SK-N-MC (cell line): ENCODE measurements around the gene TBC1D3B.

Experiments
- EZH2 ChIP-seq: fragments of 200-600 bp; sonication (generic); IDR thresholded peaks from one replicate; pipeline ENCODE4 v1.6.1; 2017; ENCODE audit warnings: antibody characterized with exemption
- FOXP2 ChIP-seq: optimal IDR thresholded peaks from 2 replicates; pipeline ENCODE3; 2011; ENCODE audit warnings: mild to moderate bottlenecking, moderate library complexity; ENCODE audit not compliant: insufficient read depth; ENCODE audit errors: extremely low read length, control extremely low read depth
- POLR2AphosphoS5 ChIP-seq: IDR thresholded peaks from 2 replicates; pipeline ENCODE4 v1.6.1; 2012; ENCODE audit warnings: mild to moderate bottlenecking, low read depth, low read length, borderline replicate concordance

DNA sequence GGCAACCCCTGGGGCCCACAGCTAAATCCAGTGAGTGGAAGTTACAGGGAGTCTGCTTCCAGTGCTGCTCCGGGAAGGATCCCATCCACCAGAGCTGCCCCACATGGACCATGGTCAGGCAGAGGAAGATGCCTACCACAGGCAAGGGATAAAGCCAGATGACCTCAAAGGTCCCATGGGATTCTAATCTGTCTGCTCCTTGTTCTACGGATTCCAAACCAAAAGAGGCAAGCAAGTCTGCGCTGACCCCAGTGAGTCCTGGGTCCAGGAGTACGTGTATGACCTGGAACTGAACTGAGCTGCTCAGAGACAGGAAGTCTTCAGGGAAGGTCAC, 35.8 kb upstream of the TBC1D3B start:
- no peak for TF ChIP-seq POLR2AphosphoS5
- no peak for TF ChIP-seq EZH2
- no peak for TF ChIP-seq FOXP2
